ENCODE data around the gene VPS25. TPM values are rescaled to one million over a fixed set of nuclear protein-coding genes. Genes with fewer than 3 reads are reported as not detected.

VPS25 gene
- total and polyA plus RNA-seq, 9 of the 15 experiments (the other 6 are each of a cell fraction or from before 2014, with no cell fraction given), result 123 to 352 (median 180) TPM

DNA sequence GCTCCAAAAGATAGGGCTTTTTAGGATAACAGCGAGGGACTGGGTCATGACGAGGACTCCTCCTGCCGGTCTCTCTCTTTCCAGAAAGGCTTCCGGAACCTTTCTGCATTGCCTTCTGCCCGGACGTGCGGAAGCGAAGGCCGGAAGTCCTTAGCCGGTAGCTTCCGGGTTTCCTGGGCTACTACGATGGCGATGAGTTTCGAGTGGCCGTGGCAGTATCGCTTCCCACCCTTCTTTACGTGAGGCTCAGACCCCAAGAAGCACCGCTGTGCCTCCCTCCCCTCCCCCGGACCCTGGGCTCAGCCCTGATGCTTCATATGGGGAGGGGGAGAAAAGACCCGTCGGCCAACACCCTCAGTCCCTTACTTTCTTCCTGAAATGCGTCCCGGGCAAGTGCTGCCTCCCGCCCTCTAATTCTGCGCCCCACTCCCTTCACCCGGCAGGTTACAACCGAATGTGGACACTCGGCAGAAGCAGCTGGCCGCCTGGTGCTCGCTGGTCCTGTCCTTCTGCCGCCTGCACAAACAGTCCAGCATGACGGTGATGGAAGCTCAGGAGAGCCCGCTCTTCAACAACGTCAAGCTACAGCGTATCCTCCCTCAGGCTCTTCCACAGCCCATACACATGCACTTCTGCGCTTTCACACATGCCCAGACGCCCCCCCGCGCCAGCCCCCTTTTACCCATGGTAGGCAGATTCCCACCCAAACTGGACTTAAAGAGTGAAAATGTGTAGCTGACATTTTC is at the start of gene VPS25 (continued):
- TF ChIP-seq, protein P1, sequence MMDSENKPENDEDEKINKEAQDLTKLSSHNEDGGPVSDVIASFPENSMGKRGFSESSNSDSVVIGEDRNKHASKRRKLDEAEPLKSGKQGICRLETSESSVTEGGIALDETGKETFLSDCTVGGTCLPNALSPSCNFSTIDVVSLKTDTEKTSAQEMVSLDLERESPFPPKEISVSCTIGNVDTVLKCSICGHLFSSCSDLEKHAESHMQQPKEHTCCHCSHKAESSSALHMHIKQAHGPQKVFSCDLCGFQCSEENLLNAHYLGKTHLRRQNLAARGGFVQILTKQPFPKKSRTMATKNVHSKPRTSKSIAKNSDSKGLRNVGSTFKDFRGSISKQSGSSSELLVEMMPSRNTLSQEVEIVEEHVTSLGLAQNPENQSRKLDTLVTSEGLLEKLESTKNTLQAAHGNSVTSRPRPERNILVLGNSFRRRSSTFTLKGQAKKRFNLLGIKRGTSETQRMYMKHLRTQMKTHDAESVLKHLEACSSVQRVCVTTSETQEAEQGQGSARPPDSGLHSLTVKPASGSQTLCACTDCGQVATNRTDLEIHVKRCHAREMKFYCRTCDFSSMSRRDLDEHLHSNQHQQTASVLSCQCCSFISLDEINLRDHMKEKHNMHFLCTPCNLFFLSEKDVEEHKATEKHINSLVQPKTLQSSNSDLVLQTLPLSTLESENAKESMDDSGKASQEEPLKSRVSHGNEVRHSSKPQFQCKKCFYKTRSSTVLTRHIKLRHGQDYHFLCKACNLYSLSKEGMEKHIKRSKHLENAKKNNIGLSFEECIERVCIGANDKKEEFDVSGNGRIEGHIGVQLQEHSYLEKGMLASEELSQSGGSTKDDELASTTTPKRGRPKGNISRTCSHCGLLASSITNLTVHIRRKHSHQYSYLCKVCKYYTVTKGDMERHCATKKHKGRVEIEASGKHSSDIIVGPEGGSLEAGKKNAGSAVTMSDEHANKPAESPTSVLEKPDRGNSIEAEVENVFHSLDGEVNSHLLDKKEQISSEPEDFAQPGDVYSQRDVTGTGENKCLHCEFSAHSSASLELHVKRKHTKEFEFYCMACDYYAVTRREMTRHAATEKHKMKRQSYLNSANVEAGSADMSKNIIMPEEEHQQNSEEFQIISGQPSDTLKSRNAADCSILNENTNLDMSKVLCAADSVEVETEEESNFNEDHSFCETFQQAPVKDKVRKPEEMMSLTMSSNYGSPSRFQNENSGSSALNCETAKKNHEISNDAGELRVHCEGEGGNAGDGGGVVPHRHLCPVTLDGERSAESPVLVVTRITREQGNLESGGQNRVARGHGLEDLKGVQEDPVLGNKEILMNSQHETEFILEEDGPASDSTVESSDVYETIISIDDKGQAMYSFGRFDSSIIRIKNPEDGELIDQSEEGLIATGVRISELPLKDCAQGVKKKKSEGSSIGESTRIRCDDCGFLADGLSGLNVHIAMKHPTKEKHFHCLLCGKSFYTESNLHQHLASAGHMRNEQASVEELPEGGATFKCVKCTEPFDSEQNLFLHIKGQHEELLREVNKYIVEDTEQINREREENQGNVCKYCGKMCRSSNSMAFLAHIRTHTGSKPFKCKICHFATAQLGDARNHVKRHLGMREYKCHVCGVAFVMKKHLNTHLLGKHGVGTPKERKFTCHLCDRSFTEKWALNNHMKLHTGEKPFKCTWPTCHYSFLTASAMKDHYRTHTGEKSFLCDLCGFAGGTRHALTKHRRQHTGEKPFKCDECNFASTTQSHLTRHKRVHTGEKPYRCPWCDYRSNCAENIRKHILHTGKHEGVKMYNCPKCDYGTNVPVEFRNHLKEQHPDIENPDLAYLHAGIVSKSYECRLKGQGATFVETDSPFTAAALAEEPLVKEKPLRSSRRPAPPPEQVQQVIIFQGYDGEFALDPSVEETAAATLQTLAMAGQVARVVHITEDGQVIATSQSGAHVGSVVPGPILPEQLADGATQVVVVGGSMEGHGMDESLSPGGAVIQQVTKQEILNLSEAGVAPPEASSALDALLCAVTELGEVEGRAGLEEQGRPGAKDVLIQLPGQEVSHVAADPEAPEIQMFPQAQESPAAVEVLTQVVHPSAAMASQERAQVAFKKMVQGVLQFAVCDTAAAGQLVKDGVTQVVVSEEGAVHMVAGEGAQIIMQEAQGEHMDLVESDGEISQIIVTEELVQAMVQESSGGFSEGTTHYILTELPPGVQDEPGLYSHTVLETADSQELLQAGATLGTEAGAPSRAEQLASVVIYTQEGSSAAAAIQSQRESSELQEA (IDR thresholded peaks at IDR 0.05; ENCODE audit: low read depth), result no peak
- TF ChIP-seq MYBL2 (IDR thresholded peaks at IDR 0.05; ENCODE audit: low read depth), result no peak
- no peak for TF ChIP-seq MYBL2 (CRISPR knock-in tag; IDR thresholded peaks at IDR 0.05; ENCODE audit: borderline replicate concordance)
- TF ChIP-seq SMAD1 (IDR thresholded peaks at IDR 0.05; ENCODE audit: low read depth, low read length, partially characterized antibody), result peak; percentile 93
- no peak for TF ChIP-seq ZNF584 (CRISPR knock-in tag; IDR thresholded peaks at IDR 0.05; ENCODE audit: low read depth)
- no peak for TF ChIP-seq SMC3 (conservative IDR thresholded peaks at IDR 0.05; ENCODE audit: insufficient read depth, low read depth, low read length)
- TF ChIP-seq ZNF143 (CRISPR knock-in tag; IDR thresholded peaks at IDR 0.05), result no peak
- TF ChIP-seq WHSC1 (IDR thresholded peaks at IDR 0.05; ENCODE audit: low read length), result no peak
- no peak for TF ChIP-seq SIRT6 (IDR thresholded peaks at IDR 0.05; ENCODE audit: low read depth, low read length)
- peak; percentile 84 for TF ChIP-seq ETV1 (tag; conservative IDR thresholded peaks at IDR 0.05; ENCODE audit: low read depth)
- peak; percentile 42; the same call in 1 of the 2 replicates for TF ChIP-seq HMGXB4 (CRISPR knock-in tag; IDR thresholded peaks at IDR 0.05)
- no peak for TF ChIP-seq PTBP1 (IDR thresholded peaks at IDR 0.05; ENCODE audit: low read depth, low read length)
- TF ChIP-seq ZFP30 (CRISPR knock-in tag; IDR thresholded peaks at IDR 0.05; ENCODE audit: borderline replicate concordance), result no peak
- no peak for TF ChIP-seq XRCC3 (IDR thresholded peaks at IDR 0.05)
- no peak for TF ChIP-seq POLR3A (IDR thresholded peaks at IDR 0.05; ENCODE audit: borderline replicate concordance, extremely low read depth, insufficient read depth, insufficient read length)
- TF ChIP-seq, protein P2, sequence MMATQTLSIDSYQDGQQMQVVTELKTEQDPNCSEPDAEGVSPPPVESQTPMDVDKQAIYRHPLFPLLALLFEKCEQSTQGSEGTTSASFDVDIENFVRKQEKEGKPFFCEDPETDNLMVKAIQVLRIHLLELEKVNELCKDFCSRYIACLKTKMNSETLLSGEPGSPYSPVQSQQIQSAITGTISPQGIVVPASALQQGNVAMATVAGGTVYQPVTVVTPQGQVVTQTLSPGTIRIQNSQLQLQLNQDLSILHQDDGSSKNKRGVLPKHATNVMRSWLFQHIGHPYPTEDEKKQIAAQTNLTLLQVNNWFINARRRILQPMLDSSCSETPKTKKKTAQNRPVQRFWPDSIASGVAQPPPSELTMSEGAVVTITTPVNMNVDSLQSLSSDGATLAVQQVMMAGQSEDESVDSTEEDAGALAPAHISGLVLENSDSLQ (IDR thresholded peaks at IDR 0.05), result peak; percentile 78
- peak; percentile 97 for TF ChIP-seq PHF20 (IDR thresholded peaks at IDR 0.05; ENCODE audit: partially characterized antibody)
